OCI-LY3 (cell line): Measurements from ENCODE around the gene KRT81.

Experiments
- CTCF ChIP-seq: fragments of 200-600, 300-600 bp; sonication (generic); IDR thresholded peaks from 2 replicates; pipeline ENCODE4 v1.5.1; 2014; ENCODE audit warnings: antibody characterized with exemption, low read length, low read depth
- EZH2phosphoT487 ChIP-seq: fragments of 200-600 bp; shearing (Covaris generic); IDR thresholded peaks from 2 replicates; pipeline ENCODE4 v1.6.1; 2018; ENCODE audit warnings: antibody characterized with exemption, mixed run types, low read depth

GRCh38 chr12:52236386-52237050, 54.8 kb downstream of the KRT81 start:
- TF ChIP-seq CTCF: no peak
- TF ChIP-seq EZH2phosphoT487: no peak
